A549 (cell line): Measurements from ENCODE around the gene PDE8B.

Experiments
- EP300 ChIP-seq, 2 experiments: fragments of >200 bp; sonication (Bioruptor Twin); formaldehyde crosslinking; IDR thresholded peaks; 2 replicates in 1 of 2; 3 replicates in 1 of 2; pipeline ENCODE4 v1.6.1; 2016 to 2017
- HOXA7 ChIP-seq: fragments of 250-450 bp; sonication (Bioruptor Pico); IDR thresholded peaks from 2 replicates; pipeline ENCODE4 v1.5.0; 2020; ENCODE audit warnings: mild to moderate bottlenecking, moderate library complexity
- POLR2A ChIP-seq: IDR thresholded peaks from 2 replicates; pipeline ENCODE4 v1.6.1; 2012; ENCODE audit warnings: mild to moderate bottlenecking, low read length
- RCOR1 ChIP-seq: fragments of 150-350 bp; IDR thresholded peaks from 2 replicates; pipeline ENCODE4 v1.6.1; 2014; ENCODE audit warnings: antibody characterized with exemption, low read length, low read depth
- TF ChIP-seq, protein P1 (sequence below): fragments of 450-650 bp; IDR thresholded peaks from 2 replicates; pipeline ENCODE4 v1.6.1; 2014; ENCODE audit warnings: antibody characterized with exemption
- TF ChIP-seq, protein P2 (sequence below): fragments of >200 bp; sonication (Bioruptor Twin); formaldehyde crosslinking; IDR thresholded peaks from 3 replicates; pipeline ENCODE4 v1.5.1; 2016

DNA sequence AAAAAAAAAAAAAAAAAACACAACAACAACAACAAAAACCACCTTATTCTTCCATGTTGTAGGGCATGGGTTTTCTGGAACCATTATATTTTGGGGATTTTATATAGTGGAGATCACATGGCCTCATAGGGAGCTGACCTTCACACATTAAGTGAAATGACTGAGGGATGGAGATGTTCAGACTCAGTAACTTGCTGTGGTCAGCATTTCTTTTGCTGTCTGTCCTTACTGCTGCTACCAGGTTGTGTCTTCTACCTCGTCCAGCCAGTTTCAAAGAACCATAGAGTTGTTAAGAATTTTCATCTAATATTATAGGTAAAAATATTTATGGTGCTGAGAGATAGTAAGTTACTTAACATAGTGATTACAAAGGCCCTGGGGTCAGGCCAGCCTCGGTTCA lies 107.6 kb downstream of the PDE8B start:
- TF ChIP-seq, protein P1, sequence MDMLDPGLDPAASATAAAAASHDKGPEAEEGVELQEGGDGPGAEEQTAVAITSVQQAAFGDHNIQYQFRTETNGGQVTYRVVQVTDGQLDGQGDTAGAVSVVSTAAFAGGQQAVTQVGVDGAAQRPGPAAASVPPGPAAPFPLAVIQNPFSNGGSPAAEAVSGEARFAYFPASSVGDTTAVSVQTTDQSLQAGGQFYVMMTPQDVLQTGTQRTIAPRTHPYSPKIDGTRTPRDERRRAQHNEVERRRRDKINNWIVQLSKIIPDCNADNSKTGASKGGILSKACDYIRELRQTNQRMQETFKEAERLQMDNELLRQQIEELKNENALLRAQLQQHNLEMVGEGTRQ, result no peak
- TF ChIP-seq HOXA7 (CRISPR knock-in tag), result no peak
- TF ChIP-seq, protein P2, sequence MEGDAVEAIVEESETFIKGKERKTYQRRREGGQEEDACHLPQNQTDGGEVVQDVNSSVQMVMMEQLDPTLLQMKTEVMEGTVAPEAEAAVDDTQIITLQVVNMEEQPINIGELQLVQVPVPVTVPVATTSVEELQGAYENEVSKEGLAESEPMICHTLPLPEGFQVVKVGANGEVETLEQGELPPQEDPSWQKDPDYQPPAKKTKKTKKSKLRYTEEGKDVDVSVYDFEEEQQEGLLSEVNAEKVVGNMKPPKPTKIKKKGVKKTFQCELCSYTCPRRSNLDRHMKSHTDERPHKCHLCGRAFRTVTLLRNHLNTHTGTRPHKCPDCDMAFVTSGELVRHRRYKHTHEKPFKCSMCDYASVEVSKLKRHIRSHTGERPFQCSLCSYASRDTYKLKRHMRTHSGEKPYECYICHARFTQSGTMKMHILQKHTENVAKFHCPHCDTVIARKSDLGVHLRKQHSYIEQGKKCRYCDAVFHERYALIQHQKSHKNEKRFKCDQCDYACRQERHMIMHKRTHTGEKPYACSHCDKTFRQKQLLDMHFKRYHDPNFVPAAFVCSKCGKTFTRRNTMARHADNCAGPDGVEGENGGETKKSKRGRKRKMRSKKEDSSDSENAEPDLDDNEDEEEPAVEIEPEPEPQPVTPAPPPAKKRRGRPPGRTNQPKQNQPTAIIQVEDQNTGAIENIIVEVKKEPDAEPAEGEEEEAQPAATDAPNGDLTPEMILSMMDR, result no peak
- TF ChIP-seq EP300 (IDR thresholded peaks at IDR 0.05), result no peak
- TF ChIP-seq POLR2A, result no peak
- TF ChIP-seq RCOR1, result no peak
